Measurements from ENCODE around the gene PKDCC.

DNA sequence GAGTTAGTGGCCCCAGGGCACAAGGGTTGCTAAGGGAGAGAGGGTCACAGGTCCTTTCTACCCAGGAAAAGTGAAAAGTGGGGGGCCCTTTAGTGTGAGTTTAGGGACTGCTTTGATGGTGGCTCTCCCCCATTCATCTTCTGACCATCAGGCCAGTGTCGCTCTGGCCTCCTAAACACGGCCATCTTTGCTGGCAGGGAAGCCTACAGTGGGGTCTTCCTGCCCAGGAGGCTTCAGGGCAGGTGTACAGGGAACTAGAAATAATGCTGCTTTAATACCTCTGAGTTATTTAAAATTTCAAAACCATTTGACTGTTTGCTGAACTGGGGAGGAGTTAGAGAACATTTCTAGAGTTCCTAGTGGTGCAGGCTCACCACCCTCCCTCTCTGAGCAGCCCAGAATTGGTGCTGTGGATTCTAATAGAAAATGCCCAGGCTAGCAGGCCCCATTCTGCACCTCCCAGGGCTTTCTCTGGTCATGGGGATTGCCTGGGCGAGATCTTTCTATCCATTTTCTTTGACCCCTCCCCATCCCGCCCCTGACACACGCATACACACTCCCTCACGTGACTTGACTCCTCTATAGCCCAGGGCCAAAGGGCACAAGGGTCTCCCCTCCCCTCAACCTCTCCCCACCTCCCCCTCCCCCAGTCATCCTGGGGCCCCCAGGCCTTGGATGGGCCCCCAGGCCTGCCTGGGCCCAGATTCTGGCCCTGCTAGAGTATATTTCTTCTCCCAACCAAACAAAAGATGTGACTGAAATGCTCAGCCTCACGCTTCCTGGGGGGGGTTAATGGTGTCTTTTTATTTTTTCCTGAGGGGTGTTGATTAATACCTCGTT lies 3.1 kb downstream of the PKDCC start:
- TF ChIP-seq, protein P1, sequence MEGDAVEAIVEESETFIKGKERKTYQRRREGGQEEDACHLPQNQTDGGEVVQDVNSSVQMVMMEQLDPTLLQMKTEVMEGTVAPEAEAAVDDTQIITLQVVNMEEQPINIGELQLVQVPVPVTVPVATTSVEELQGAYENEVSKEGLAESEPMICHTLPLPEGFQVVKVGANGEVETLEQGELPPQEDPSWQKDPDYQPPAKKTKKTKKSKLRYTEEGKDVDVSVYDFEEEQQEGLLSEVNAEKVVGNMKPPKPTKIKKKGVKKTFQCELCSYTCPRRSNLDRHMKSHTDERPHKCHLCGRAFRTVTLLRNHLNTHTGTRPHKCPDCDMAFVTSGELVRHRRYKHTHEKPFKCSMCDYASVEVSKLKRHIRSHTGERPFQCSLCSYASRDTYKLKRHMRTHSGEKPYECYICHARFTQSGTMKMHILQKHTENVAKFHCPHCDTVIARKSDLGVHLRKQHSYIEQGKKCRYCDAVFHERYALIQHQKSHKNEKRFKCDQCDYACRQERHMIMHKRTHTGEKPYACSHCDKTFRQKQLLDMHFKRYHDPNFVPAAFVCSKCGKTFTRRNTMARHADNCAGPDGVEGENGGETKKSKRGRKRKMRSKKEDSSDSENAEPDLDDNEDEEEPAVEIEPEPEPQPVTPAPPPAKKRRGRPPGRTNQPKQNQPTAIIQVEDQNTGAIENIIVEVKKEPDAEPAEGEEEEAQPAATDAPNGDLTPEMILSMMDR (IDR thresholded peaks at IDR 0.05; ENCODE audit: low read depth, low read length, missing input control), result no peak
- TF ChIP-seq, protein P2, sequence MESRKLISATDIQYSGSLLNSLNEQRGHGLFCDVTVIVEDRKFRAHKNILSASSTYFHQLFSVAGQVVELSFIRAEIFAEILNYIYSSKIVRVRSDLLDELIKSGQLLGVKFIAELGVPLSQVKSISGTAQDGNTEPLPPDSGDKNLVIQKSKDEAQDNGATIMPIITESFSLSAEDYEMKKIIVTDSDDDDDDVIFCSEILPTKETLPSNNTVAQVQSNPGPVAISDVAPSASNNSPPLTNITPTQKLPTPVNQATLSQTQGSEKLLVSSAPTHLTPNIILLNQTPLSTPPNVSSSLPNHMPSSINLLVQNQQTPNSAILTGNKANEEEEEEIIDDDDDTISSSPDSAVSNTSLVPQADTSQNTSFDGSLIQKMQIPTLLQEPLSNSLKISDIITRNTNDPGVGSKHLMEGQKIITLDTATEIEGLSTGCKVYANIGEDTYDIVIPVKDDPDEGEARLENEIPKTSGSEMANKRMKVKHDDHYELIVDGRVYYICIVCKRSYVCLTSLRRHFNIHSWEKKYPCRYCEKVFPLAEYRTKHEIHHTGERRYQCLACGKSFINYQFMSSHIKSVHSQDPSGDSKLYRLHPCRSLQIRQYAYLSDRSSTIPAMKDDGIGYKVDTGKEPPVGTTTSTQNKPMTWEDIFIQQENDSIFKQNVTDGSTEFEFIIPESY (IDR thresholded peaks at IDR 0.05), result no peak
- TF ChIP-seq JUND (IDR thresholded peaks at IDR 0.05) (no peak), YY1 (IDR thresholded peaks at IDR 0.05) (no peak), GABPA (IDR thresholded peaks at IDR 0.05 in 1 of 2, conservative IDR thresholded peaks at IDR 0.05 in 1 of 2) (no peak), RAD21 (IDR thresholded peaks at IDR 0.05) (no peak), HNF4A (conservative IDR thresholded peaks at IDR 0.05) (no peak), TAF1 (conservative IDR thresholded peaks at IDR 0.05) (no peak)
- TF ChIP-seq, protein P3, sequence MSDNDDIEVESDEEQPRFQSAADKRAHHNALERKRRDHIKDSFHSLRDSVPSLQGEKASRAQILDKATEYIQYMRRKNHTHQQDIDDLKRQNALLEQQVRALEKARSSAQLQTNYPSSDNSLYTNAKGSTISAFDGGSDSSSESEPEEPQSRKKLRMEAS (IDR thresholded peaks at IDR 0.05), result no peak
- TF ChIP-seq, protein P4, sequence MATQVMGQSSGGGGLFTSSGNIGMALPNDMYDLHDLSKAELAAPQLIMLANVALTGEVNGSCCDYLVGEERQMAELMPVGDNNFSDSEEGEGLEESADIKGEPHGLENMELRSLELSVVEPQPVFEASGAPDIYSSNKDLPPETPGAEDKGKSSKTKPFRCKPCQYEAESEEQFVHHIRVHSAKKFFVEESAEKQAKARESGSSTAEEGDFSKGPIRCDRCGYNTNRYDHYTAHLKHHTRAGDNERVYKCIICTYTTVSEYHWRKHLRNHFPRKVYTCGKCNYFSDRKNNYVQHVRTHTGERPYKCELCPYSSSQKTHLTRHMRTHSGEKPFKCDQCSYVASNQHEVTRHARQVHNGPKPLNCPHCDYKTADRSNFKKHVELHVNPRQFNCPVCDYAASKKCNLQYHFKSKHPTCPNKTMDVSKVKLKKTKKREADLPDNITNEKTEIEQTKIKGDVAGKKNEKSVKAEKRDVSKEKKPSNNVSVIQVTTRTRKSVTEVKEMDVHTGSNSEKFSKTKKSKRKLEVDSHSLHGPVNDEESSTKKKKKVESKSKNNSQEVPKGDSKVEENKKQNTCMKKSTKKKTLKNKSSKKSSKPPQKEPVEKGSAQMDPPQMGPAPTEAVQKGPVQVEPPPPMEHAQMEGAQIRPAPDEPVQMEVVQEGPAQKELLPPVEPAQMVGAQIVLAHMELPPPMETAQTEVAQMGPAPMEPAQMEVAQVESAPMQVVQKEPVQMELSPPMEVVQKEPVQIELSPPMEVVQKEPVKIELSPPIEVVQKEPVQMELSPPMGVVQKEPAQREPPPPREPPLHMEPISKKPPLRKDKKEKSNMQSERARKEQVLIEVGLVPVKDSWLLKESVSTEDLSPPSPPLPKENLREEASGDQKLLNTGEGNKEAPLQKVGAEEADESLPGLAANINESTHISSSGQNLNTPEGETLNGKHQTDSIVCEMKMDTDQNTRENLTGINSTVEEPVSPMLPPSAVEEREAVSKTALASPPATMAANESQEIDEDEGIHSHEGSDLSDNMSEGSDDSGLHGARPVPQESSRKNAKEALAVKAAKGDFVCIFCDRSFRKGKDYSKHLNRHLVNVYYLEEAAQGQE (IDR thresholded peaks at IDR 0.05), result no peak

Data from liver (tissue), 3 donors.